GM12874 (cell line): ENCODE results near the gene KIAA1671.

ENCODE experiments used
- CTCF ChIP-seq: IDR thresholded peaks from 2 replicates; pipeline ENCODE4 v1.5.1; 2011; ENCODE audit warnings: low read depth, mild to moderate bottlenecking, control low read depth, low read length, moderate library complexity; ENCODE audit not compliant: insufficient read depth

The KIAA1671 gene

GRCh38 chr22:25067851-25068421 lies 115.4 kb downstream of the KIAA1671 start:
- no peak for TF ChIP-seq CTCF

- TF ChIP-seq CTCF: no peak
Measured at GRCh38 chr22:25068707-25069106, 116.2 kb downstream of the KIAA1671 start.

GRCh38 chr22:25069426-25069757 lies 116.9 kb downstream of the KIAA1671 start:
- no peak for TF ChIP-seq CTCF

- no peak for TF ChIP-seq CTCF
Measured at GRCh38 chr22:25069758-25070481, 117.4 kb downstream of the KIAA1671 start.

GRCh38 chr22:25070956-25071355 lies 118.4 kb downstream of the KIAA1671 start:
- TF ChIP-seq CTCF: no peak

GRCh38 chr22:25071720-25072119 lies 119.2 kb downstream of the KIAA1671 start:
- no peak for TF ChIP-seq CTCF

GRCh38 chr22:25072406-25072805 lies 119.9 kb downstream of the KIAA1671 start:
- no peak for TF ChIP-seq CTCF
